ENCODE measurements around the gene LIFR.

GRCh38 chr5:38554403-38554802, 2.0 kb downstream of the LIFR start:
- TF ChIP-seq CTCF (IDR thresholded peaks at IDR 0.05; ENCODE audit: borderline replicate concordance, extremely low read depth, low read length, poor library complexity, severe bottlenecking) (no peak), EZH2 (IDR thresholded peaks at IDR 0.05; ENCODE audit: borderline replicate concordance, low read depth, low read length, severe bottlenecking) (no peak)

Data from DND-41 (cell line).